ENCODE results near the gene TRIM49D1. TPM values are rescaled to one million over a fixed set of nuclear protein-coding genes. Genes with fewer than 3 reads are reported as not detected.
A peak's percentile ranks its signal among the peaks of the same experiment; 100 is the strongest.
"Not testable (repeated sequence)": the region's sequence is repeated elsewhere in the genome, so short reads cannot be mapped to it uniquely, and the experiment has no call there.

Gene TRIM49D1
- not detected in 2 replicates for total RNA-seq (2014; rRNA removed; shearing (Covaris generic))

- DNase-seq (ENCODE audit: low read depth) = no peak
Measured at GRCh38 chr11:89922195-89922660, at the start of gene TRIM49D1. Gene TRIM49D1 (minus strand): TSS chr11:89922245. CDS start chr11:89917710, 4,535 bp downstream.

- not testable (repeated sequence) for DNase-seq (ENCODE audit: low read depth)
Measured at GRCh38 chr11:89965737-89966136, 43.7 kb upstream of the TRIM49D1 start, which contains the start of gene TRIM64. Gene TRIM64 (plus strand): TSS chr11:89966037. CDS start chr11:89968504, 2,467 bp downstream.

DNA sequence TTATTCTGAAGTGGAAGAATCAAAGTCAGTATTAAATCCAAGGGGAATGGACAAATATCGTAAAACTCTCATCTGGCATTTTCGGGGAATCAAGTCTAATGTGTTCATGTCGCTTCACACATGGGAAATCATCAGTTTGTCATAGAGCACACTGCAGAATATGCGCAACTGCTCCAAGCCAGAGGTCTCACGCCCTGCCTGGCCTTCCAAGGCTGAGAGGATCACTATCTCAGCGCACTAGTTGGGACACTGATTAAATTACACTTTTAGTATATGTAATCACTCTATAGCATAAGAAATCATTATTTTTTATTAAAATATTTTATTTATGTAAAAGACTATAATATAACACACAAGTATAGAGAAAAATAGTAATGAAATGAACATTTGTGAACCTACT, 38.8 kb upstream of the TRIM49D1 start:
- not testable (repeated sequence) for DNase-seq (ENCODE audit: low read depth)

- DNase-seq (ENCODE audit: low read depth) = not testable (repeated sequence)
Measured at GRCh38 chr11:89923764-89924163, 1.7 kb upstream of the TRIM49D1 start, which contains the start of gene TRIM49D2. Gene TRIM49D2 (plus strand): TSS chr11:89924064. CDS start chr11:89926762, 2,698 bp downstream.

GRCh38 chr11:89900809-89901208, 21.2 kb downstream of the TRIM49D1 start:
- DNase-seq (ENCODE audit: low read depth) = not testable (repeated sequence)

DNA sequence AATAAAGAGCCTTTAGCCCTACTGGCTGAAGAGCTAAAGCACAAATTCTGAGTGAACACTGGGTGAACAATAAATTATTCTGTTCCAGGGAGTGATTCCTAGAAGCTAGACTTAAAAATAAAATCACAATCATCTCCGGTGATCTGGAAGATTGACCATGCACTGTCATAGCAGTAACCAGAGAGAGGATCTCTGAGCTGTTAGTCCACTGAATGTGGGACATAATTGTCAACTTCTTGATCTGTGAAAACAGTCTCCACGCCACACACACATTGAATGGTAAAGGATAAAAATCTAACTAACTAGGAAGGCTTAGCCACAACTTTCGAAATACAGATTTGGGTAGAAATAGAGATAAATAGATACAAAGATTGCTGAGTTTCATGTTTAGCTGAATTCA, 28.8 kb downstream of the TRIM49D1 start:
- not testable (repeated sequence) for DNase-seq (ENCODE audit: low read depth)

DNA sequence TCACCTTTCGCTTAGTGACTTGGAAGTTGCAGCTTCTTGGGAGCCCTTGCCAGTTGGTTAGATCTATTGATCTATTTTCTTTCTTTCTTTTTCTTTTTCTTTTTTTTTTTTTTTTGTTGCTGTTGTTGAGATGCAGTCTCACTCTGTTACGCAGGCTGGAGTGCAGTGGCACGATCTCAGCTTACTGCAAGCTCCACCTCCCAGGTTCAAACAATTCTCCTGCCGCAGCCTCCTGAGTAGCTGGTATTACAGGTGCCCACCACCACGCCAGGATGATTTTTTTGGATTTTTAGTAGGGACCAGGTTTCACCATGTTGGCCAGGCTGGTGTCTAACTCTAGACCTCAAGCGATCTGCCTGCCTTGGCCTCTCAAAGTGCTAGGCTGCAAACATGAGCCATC, 44.5 kb downstream of the TRIM49D1 start:
- not testable (repeated sequence) for DNase-seq (ENCODE audit: low read depth)

GRCh38 chr11:89872588-89872987, 49.5 kb downstream of the TRIM49D1 start:
- not testable (repeated sequence) for DNase-seq (ENCODE audit: low read depth)

- DNase-seq (ENCODE audit: low read depth) = not testable (repeated sequence)
Measured at GRCh38 chr11:89865223-89865622, 56.8 kb downstream of the TRIM49D1 start.

GRCh38 chr11:89863906-89864704, 57.9 kb downstream of the TRIM49D1 start:
- DNase-seq (ENCODE audit: low read depth) = peak; percentile 0

Other genes with a start within 250 kb of the TRIM49D1 start
- gene TRIM77, start 211.9 kb downstream of the TRIM49D1 start, total RNA-seq (2014; rRNA removed; shearing (Covaris generic)) = not detected in 2 replicates
- gene TRIM49, start 113.7 kb downstream of the TRIM49D1 start, total RNA-seq (2014; rRNA removed; shearing (Covaris generic)) = not detected in 2 replicates
- gene TRIM64B, start 43.8 kb downstream of the TRIM49D1 start, total RNA-seq (2014; rRNA removed; shearing (Covaris generic)) = not detected in 2 replicates
- gene TRIM49D2, start 1.8 kb upstream of the TRIM49D1 start, total RNA-seq (2014; rRNA removed; shearing (Covaris generic)) = not detected in 2 replicates
- gene TRIM64, start 43.8 kb upstream of the TRIM49D1 start, total RNA-seq (2014; rRNA removed; shearing (Covaris generic)) = not detected in 2 replicates
- gene TRIM49C, start 108.9 kb upstream of the TRIM49D1 start, total RNA-seq (2014; rRNA removed; shearing (Covaris generic)) = not detected in 2 replicates
- not detected in 2 replicates for gene UBTFL1, start 163.7 kb upstream of the TRIM49D1 start, total RNA-seq (2014; rRNA removed; shearing (Covaris generic))
- 0.24 and 0.59 TPM in 2 replicates for gene NAALAD2, start 212.4 kb upstream of the TRIM49D1 start, total RNA-seq (2014; rRNA removed; shearing (Covaris generic))

Measured in RPMI7951 (cell line).